Fibroblast of lung (primary cell): ENCODE results near the gene CD58. TPM values are rescaled to one million over a fixed set of nuclear protein-coding genes. Genes with fewer than 3 reads are reported as not detected.
"Not testable (repeated sequence)": the region's sequence is repeated elsewhere in the genome, so short reads cannot be mapped to it uniquely, and the experiment has no call there.

Source experiments
- DNase-seq, 2 donors: peaks; one replicate each; pipeline versions ENCODE4 v3.0.0 to v3.0.0-alpha.2; 2010; ENCODE audit warnings: low read depth in 2 of 2
- H2AFZ ChIP-seq: 2 replicates; pipeline ENCODE4 v1.5.1; 2012; ENCODE audit warnings: low read length, control low read depth, inconsistent platforms
- H3K27ac ChIP-seq: 2 replicates; pipeline ENCODE4 v1.5.1; 2011; ENCODE audit warnings: low read length, control low read depth; ENCODE audit not compliant: insufficient read depth
- H3K27me3 ChIP-seq: 2 replicates; pipeline ENCODE4 v1.5.1; 2011; ENCODE audit warnings: mild to moderate bottlenecking, low read length; ENCODE audit not compliant: control insufficient read depth, insufficient read depth
- H3K36me3 ChIP-seq: 2 replicates; pipeline ENCODE4 v1.5.1; 2011; ENCODE audit warnings: low read length; ENCODE audit not compliant: control insufficient read depth, insufficient read depth
- H3K4me1 ChIP-seq: 2 replicates; pipeline ENCODE4 v1.5.1; 2011; ENCODE audit warnings: low read length; ENCODE audit not compliant: control insufficient read depth, insufficient read depth; ENCODE audit errors: extremely low read depth
- H3K4me2 ChIP-seq: 2 replicates; pipeline ENCODE4 v1.5.1; 2011; ENCODE audit warnings: low read length, control low read depth; ENCODE audit not compliant: insufficient read depth; ENCODE audit errors: extremely low read depth
- H3K4me3 ChIP-seq, 4 experiments: fragments of 200-600 bp in 1 of 4; sonication (generic) in 1 of 4; replicated peaks in 1 of 4; 2 replicates each; pipeline ENCODE4 v1.5.1; 2011 to 2016; ENCODE audit warnings: low read length in 4 of 4, low read depth in 3 of 4, mild to moderate bottlenecking in 3 of 4, control low read depth in 2 of 4, inconsistent platforms in 1 of 4, mixed read lengths in 1 of 4; ENCODE audit not compliant: insufficient read depth in 1 of 4; ENCODE audit errors: control extremely low read depth in 1 of 4
- H3K79me2 ChIP-seq: 2 replicates; pipeline ENCODE4 v1.5.1; 2012; ENCODE audit warnings: mild to moderate bottlenecking, low read length, inconsistent platforms; ENCODE audit not compliant: control insufficient read depth, insufficient read depth
- H3K9ac ChIP-seq: 2 replicates; pipeline ENCODE4 v1.5.1; 2011; ENCODE audit warnings: mild to moderate bottlenecking, low read length, control low read depth; ENCODE audit not compliant: insufficient read depth
- H3K9me3 ChIP-seq: 2 replicates; pipeline ENCODE4 v1.5.1; 2012; ENCODE audit warnings: low read depth, low read length; ENCODE audit not compliant: control insufficient read depth, insufficient read depth
- H4K20me1 ChIP-seq: 2 replicates; pipeline ENCODE4 v1.5.1; 2011; ENCODE audit warnings: low read length; ENCODE audit not compliant: control insufficient read depth, insufficient read depth; ENCODE audit errors: extremely low read depth
- EZH2 ChIP-seq: IDR thresholded peaks from 2 replicates; pipeline ENCODE4 v1.5.1; 2012; ENCODE audit warnings: low read length, control low read depth, mild to moderate bottlenecking; ENCODE audit errors: missing control alignments
- polyA plus RNA-seq, 2 donors: library from polyadenylated mRNA; depleted of rRNA in 1 of 2; stranded (reverse) in 1 of 2; unstranded in 1 of 2; fragments of >200 nt; gene quantifications; 2 replicates each; pipeline ENCODE4 v1.2.1, GENCODE V29; 2011 to 2012; ENCODE audit warnings: missing spikeins in 1 of 2
- total RNA-seq: library from RNA; depleted of rRNA; stranded (reverse); fragments of >200 nt; gene quantifications from 2 replicates; pipeline ENCODE4 v1.2.1, GENCODE V29; 2014
- TF ChIP-seq, protein P1 (sequence below), 2 donors: IDR thresholded peaks in 1 of 2; conservative IDR thresholded peaks in 1 of 2; 1 replicate in 1 of 2; 2 replicates in 1 of 2; pipeline ENCODE4 v1.5.1; 2011 to 2012; ENCODE audit warnings: low read length in 2 of 2, control low read depth in 1 of 2, inconsistent platforms in 1 of 2, low read depth in 1 of 2, mild to moderate bottlenecking in 1 of 2

CD58 gene
- total and polyA plus RNA-seq, 2 donors (not counting 1 experiment from before 2014, with no cell fraction given), result 8.4 to 16.3 TPM

DNA sequence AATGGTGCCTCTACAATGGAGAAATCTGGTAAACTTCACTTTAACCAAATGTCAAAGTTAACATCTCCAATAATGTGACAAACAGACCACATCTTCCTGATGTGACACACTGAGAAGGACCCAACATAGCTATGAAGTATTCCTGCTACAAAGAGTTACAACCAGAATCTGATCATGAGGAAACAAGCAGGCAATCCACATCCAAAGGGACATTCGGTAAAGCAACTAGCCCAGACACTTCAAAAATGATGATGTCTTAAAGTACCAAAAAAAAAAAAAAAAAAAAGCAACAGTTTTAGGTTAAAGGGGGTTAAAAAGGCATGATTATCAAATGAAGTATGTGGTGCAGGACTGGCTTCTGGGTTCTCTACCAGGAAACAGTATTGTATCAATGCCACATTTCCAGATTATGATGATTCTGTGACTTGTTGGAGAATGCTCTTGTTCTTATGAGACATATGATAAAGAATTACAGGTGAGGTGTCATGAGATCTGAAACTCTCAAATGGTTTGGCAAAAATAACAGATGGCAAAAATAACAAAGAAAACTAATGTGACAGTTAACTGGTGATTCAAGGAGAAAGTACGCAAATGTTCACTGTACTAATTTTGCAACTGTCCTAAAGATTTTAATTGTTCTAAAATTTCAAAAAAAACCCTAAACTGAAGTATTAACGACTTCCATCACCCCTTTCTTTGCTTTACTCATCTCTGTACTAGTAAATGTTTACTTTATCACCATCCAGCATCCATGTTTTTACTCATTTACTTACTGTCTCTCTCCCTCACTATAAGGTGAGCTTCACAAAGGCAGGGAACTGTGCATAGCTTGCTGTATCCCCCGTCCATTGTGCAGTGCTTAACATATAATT is 2.8 kb downstream of the CD58 start:
- DNase-seq, result no peak
- Histone ChIP-seq H3K36me3 (no peaks in the 10 kb centered on the region), H3K27ac (no peak overlapping the region), H3K4me1 (peaks cover 3% of the 10 kb centered on the region), H3K9ac (no peak overlapping the region), H3K4me3 (no peak overlapping the region), H2AFZ (no peak overlapping the region), H3K27me3 (peaks cover 4% of the 10 kb centered on the region), H3K4me2 (no peak overlapping the region), H4K20me1 (no peaks in the 10 kb centered on the region), H3K9me3 (no peaks in the 10 kb centered on the region), H3K79me2 (no peaks in the 10 kb centered on the region)
- no peak for TF ChIP-seq EZH2
- TF ChIP-seq, protein P1, sequence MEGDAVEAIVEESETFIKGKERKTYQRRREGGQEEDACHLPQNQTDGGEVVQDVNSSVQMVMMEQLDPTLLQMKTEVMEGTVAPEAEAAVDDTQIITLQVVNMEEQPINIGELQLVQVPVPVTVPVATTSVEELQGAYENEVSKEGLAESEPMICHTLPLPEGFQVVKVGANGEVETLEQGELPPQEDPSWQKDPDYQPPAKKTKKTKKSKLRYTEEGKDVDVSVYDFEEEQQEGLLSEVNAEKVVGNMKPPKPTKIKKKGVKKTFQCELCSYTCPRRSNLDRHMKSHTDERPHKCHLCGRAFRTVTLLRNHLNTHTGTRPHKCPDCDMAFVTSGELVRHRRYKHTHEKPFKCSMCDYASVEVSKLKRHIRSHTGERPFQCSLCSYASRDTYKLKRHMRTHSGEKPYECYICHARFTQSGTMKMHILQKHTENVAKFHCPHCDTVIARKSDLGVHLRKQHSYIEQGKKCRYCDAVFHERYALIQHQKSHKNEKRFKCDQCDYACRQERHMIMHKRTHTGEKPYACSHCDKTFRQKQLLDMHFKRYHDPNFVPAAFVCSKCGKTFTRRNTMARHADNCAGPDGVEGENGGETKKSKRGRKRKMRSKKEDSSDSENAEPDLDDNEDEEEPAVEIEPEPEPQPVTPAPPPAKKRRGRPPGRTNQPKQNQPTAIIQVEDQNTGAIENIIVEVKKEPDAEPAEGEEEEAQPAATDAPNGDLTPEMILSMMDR (conservative IDR thresholded peaks at IDR 0.05 in 1 of 2, IDR thresholded peaks at IDR 0.05 in 1 of 2; ENCODE audit: low read depth in 1 of 2, low read length in 2 of 2), result no peak

DNA sequence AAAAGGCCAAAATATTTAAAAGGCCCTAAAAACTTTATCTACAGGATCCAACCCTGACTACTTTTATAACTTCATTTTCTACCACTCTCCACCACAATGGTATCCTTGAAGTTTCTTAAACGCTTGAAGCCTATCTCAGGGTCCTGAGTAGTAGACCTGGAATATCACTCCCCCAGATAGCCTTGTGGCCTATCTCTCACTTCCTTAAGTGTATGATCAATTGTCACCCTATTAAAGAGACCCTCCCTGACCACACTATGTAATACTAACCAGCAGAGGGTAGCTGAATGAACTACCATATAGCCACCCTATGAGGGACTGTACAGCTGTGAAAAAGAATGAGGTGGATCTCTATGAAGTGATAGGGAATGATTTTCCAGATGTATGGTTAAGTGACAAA is 5.6 kb downstream of the CD58 start:
- H3K4me2 ChIP-seq, result no peak overlapping the region
- H3K4me3 ChIP-seq, result no peak overlapping the region
- TF ChIP-seq, protein P1 (conservative IDR thresholded peaks at IDR 0.05 in 1 of 2, IDR thresholded peaks at IDR 0.05 in 1 of 2; ENCODE audit: low read depth in 1 of 2, low read length in 2 of 2), result no peak
- TF ChIP-seq EZH2, result no peak
- no peaks in the 10 kb centered on the region for H3K36me3 ChIP-seq
- H3K4me1 ChIP-seq, result no peaks in the 10 kb centered on the region
- H3K27me3 ChIP-seq, result no peaks in the 10 kb centered on the region
- no peaks in the 10 kb centered on the region for H4K20me1 ChIP-seq
- DNase-seq, result no peak
- H3K9me3 ChIP-seq, result no peaks in the 10 kb centered on the region
- H3K9ac ChIP-seq, result no peak overlapping the region
- no peak overlapping the region for H2AFZ ChIP-seq
- no peak overlapping the region for H3K27ac ChIP-seq
- H3K79me2 ChIP-seq, result no peaks in the 10 kb centered on the region

DNA sequence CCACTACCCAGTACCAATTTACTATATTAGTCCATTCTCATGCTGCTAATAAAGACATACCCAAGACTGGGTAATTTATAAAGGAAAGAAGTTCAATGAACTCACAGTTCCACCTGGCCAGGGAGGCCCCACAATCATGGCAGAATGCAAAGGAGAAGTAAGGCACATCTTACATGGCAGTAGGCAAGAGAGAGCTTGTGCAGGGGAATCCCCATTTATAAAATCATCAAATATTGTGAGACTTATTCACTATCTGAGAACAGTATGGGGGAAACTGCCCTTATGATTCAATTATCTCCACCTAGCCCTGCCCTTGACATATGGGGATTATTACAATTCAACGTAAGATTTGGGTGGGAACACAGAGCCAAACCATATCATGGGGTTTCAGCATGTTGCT is 6.4 kb downstream of the CD58 start:
- H3K27me3 ChIP-seq, result no peaks in the 10 kb centered on the region
- no peaks in the 10 kb centered on the region for H3K9me3 ChIP-seq
- H3K36me3 ChIP-seq, result no peaks in the 10 kb centered on the region
- H3K27ac ChIP-seq, result no peak overlapping the region
- H3K79me2 ChIP-seq, result no peaks in the 10 kb centered on the region
- no peaks in the 10 kb centered on the region for H4K20me1 ChIP-seq
- no peak overlapping the region for H2AFZ ChIP-seq
- DNase-seq, result no peak
- no peak for TF ChIP-seq EZH2
- TF ChIP-seq, protein P1 (conservative IDR thresholded peaks at IDR 0.05 in 1 of 2, IDR thresholded peaks at IDR 0.05 in 1 of 2; ENCODE audit: low read depth in 1 of 2, low read length in 2 of 2), result no peak
- H3K4me3 ChIP-seq, result no peak overlapping the region
- no peak overlapping the region for H3K4me2 ChIP-seq
- no peaks in the 10 kb centered on the region for H3K4me1 ChIP-seq
- H3K9ac ChIP-seq, result no peak overlapping the region

DNA sequence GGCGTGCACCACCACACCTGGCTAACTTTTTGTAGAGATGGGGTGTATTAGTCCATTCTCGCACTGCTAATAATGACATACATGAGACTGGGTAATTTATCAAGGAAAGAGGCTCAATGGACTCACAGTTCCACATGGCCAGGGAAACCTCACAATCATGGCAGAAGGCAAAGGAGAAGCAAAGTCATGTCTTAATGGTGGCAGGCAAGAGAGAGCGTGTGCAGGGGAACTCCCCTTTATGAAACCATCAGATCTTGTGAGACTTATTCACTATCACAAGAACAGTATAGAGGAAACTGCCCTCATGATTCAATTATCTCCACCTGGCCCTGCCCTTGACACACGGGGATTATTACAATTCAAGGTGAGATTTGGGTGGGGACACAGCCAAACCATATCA is 8.4 kb downstream of the CD58 start:
- not testable (repeated sequence) for H3K9ac ChIP-seq, H3K4me3 ChIP-seq, H4K20me1 ChIP-seq, DNase-seq, H3K27ac ChIP-seq, H3K27me3 ChIP-seq, H3K9me3 ChIP-seq, H3K79me2 ChIP-seq, H2AFZ ChIP-seq, H3K36me3 ChIP-seq, H3K4me2 ChIP-seq, H3K4me1 ChIP-seq
